ENCODE measurements around the gene TXNDC2.

TXNDC2 gene

DNA sequence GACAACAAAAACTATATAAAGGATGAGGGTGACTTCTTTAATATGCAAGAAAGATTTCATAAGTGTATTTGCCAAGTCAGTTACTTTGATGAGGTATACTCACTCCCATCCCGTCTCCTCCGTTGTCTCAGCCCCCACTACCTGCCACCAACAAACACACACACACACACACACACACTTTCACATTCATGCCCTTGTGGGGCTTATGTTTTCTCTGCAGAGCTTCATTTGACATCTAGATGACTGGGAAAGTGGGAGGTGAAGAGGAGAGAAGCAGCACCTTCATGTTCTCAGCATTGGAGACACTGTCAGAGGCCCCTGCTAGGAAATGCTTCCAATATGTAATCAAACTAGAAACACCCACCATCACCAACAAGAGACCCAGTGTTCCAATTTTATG, 22.5 kb upstream of the TXNDC2 start:
- Histone ChIP-seq H3K9me3 (ENCODE audit: control insufficient read depth, low read length) (no peaks in the 10 kb centered on the region), H3K4me3 (ENCODE audit: low read length) (no peak overlapping the region), H3K4me1 (ENCODE audit: control insufficient read depth, insufficient read depth, low read length) (peaks cover 4% of the 10 kb centered on the region), H3K36me3 (ENCODE audit: control insufficient read depth, insufficient read depth, low read length) (no peaks in the 10 kb centered on the region), H3K27me3 (ENCODE audit: control insufficient read depth, insufficient read depth, low read length) (no peaks in the 10 kb centered on the region), H3K9ac (ENCODE audit: low read length) (no peak overlapping the region)

DNA sequence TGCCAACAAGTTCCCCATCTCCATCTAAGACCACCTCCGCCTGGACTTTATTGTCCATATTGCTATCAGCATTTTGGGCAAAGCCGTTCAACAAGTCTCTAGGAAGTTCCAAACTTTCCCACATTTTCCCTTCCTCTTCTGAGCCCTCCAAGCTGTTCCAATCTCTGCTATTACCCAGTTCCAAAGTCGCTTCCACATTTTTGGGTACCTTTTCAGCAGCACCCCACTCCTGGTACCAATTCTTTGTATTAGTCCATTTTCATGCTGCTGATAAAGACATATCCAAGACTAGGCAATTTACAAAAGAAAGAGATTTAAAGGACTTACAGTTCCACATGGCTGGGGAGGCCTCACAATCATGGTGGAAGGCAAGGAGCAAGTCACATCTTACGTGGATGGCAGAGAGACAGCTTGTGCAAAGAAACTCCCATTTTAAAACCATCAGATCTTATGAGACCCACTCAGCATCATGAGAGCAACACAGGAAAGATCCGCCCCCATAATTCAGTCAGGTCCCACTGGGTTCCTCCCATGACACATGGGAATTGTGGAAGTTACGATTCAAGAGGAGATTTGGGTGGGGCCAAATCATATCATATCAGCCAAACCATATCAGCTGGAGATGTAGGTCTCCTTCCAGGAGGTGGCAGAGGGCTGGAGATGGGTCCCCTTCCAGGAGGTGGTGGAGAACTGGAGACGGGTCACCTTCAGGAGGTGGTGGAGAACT, 19.8 kb upstream of the TXNDC2 start:
- H3K4me1 ChIP-seq (ENCODE audit: control insufficient read depth, insufficient read depth, low read length) = peaks cover 27% of the 10 kb centered on the region

DNA sequence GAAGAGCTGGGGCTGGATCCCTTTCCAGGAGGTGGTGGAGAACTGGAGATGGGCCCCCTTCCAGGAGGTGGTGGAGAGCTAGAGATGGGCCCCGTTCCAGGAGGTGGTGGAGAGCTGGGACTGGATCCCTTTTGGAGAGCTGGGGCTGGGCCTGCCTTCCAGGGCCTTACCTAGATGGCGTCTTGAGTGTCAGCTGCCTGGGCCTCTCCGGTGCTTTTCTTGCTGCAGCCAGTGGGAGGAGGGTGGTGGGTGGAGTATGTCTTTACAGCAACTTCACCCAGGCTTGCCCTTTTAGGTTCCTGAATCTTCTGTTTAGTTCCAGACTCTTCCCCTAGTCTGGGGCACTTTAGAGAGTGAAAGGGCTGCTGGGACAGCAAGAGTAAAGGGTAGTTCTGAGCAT, 19.1 kb upstream of the TXNDC2 start:
- Histone ChIP-seq H3K4me3 (ENCODE audit: low read length) (no peak overlapping the region), H3K36me3 (ENCODE audit: control insufficient read depth, insufficient read depth, low read length) (no peaks in the 10 kb centered on the region), H3K27me3 (ENCODE audit: control insufficient read depth, insufficient read depth, low read length) (no peaks in the 10 kb centered on the region), H3K9ac (ENCODE audit: low read length) (no peak overlapping the region), H3K9me3 (ENCODE audit: control insufficient read depth, low read length) (no peaks in the 10 kb centered on the region), H3K4me1 (ENCODE audit: control insufficient read depth, insufficient read depth, low read length) (peaks cover 27% of the 10 kb centered on the region)

More for the DNA sequence above, 19.8 kb upstream of the TXNDC2 start:
- Histone ChIP-seq H3K9me3 (ENCODE audit: control insufficient read depth, low read length) (no peaks in the 10 kb centered on the region), H3K9ac (ENCODE audit: low read length) (no peak overlapping the region), H3K4me3 (ENCODE audit: low read length) (no peak overlapping the region), H3K36me3 (ENCODE audit: control insufficient read depth, insufficient read depth, low read length) (no peaks in the 10 kb centered on the region), H3K27me3 (ENCODE audit: control insufficient read depth, insufficient read depth, low read length) (no peaks in the 10 kb centered on the region)

DNA sequence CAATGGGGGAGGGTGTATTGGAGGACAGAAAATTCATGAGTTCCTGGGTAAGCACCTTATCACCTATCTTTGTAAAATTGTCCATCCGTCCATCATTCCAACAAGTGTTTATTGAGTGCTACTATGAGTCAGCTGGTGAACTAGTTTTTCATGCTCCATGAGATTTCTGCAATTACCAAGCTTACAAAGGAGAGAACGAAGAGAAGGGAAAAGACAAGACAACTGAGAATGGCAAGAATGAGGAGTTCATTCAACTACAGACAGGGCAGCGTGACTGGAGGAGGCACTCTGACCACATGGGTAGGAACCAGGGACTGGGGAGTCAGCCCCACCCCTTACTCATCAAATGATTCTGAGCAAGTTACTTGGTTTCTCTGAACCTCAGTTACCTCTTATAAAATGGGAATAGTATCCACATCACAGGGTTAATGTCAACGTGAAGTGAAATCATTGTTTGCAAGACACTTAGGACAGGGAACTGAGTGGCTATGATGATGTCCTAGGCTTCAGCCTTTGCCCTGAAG, 18.6 kb upstream of the TXNDC2 start:
- H3K9me3 ChIP-seq (ENCODE audit: control insufficient read depth, low read length) = no peaks in the 10 kb centered on the region

GRCh38 chr18:9868857-9869714, 16.7 kb upstream of the TXNDC2 start:
- Histone ChIP-seq H3K9ac (ENCODE audit: low read length) (no peak overlapping the region), H3K9me3 (ENCODE audit: control insufficient read depth, low read length) (no peaks in the 10 kb centered on the region), H3K4me3 (ENCODE audit: low read length) (no peak overlapping the region), H3K4me1 (ENCODE audit: control insufficient read depth, insufficient read depth, low read length) (peaks cover 27% of the 10 kb centered on the region), H3K27me3 (ENCODE audit: control insufficient read depth, insufficient read depth, low read length) (no peaks in the 10 kb centered on the region), H3K36me3 (ENCODE audit: control insufficient read depth, insufficient read depth, low read length) (no peaks in the 10 kb centered on the region)

More for the DNA sequence above, 18.6 kb upstream of the TXNDC2 start:
- H3K36me3 ChIP-seq (ENCODE audit: control insufficient read depth, insufficient read depth, low read length) = no peaks in the 10 kb centered on the region
- no peak overlapping the region for H3K4me3 ChIP-seq (ENCODE audit: low read length)
- no peak overlapping the region for H3K9ac ChIP-seq (ENCODE audit: low read length)
- peaks cover 27% of the 10 kb centered on the region for H3K4me1 ChIP-seq (ENCODE audit: control insufficient read depth, insufficient read depth, low read length)
- H3K27me3 ChIP-seq (ENCODE audit: control insufficient read depth, insufficient read depth, low read length) = no peaks in the 10 kb centered on the region

DNA sequence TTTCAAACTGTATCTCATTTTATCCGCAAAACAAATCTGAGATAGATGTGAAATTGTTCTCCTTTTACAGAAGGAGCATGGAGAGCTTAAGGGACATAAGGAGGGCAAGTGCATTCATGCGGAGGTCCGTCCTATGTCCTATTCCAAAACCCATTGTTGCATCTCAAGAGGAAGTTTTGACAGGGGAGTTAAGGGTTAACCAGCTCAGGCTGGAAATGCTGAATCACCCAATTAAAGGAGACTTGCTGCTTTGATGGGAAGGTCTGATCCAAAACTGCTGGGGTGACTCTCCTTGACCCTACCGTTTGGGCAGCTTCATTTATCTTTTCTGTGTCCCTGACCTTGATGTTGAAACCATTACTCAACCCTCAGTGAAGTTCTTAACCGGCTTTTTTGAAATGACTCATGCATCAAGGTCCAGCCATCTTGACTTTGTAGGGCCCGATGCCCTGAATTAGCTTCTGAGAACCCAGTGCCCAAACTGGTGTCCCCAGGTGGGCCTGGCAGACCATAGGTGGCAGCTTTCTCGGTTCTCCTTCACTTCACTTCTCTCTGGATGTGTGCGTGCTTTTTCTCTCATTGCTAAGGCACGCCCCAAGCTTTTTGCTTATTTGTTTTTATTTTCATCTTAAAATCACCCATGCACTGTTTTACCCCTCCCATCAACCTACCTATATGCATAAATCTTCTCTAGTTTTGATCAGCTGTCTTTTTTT, 15.9 kb upstream of the TXNDC2 start:
- Histone ChIP-seq H3K4me3 (ENCODE audit: low read length) (no peak overlapping the region), H3K36me3 (ENCODE audit: control insufficient read depth, insufficient read depth, low read length) (no peaks in the 10 kb centered on the region), H3K4me1 (ENCODE audit: control insufficient read depth, insufficient read depth, low read length) (peaks cover 27% of the 10 kb centered on the region), H3K9ac (ENCODE audit: low read length) (no peak overlapping the region), H3K9me3 (ENCODE audit: control insufficient read depth, low read length) (no peaks in the 10 kb centered on the region), H3K27me3 (ENCODE audit: control insufficient read depth, insufficient read depth, low read length) (no peaks in the 10 kb centered on the region)

DNA sequence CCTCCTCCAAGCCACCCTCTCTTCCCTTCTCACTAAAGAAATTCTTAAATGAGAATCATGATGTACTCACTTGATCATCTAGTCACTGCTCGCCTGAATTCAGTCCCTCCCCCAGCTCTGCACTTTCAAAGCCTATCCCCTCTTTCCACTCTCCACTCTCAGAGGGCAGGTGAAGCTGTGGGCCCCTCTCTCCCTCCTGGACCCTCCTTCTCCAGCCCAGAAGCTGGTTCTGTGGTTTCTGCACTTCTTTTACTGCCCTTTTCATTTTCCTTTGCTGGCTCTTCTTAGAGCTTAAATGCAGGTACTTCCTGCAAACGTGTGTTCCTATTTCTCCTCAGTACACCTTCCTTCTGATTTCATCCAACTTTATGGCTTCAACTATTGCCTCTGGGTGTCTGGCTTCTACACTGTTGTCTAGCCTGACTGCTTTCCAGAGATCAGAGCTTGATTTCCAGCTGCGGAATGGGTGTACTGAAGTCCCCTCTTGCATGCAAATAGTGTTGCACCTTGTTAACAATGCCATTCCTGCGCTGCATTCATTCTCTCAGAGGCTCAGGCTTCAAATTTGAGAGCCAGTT, 15.3 kb upstream of the TXNDC2 start:
- H3K9ac ChIP-seq (ENCODE audit: low read length) = no peak overlapping the region

DNA sequence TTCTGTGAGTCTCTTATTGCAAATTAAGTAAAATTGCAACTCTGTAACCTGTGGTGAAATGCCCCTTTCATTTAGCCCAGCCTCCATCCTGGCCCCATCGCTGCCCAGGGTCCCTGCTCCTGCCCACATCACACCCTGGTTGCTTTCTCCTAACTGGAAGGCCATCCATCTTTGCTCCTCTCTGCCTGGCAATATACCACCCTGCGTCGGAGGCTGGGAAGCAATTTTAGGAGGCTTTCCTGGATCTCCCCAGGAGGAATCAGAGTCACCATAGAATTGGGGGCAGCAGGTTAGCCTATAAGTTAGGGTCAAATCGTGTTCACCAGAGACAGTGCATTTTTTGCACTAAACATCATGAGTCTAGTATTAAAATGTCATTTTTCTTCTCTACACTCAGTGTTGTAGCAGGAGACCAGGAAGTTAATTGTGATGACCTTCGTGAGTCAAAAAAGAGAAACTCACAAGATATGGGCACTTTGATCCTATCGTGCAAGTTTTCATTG, 14.5 kb upstream of the TXNDC2 start:
- H3K27me3 ChIP-seq (ENCODE audit: control insufficient read depth, insufficient read depth, low read length) = no peaks in the 10 kb centered on the region
- H3K36me3 ChIP-seq (ENCODE audit: control insufficient read depth, insufficient read depth, low read length) = no peaks in the 10 kb centered on the region
- H3K9me3 ChIP-seq (ENCODE audit: control insufficient read depth, low read length) = no peaks in the 10 kb centered on the region
- no peak overlapping the region for H3K9ac ChIP-seq (ENCODE audit: low read length)
- H3K4me1 ChIP-seq (ENCODE audit: control insufficient read depth, insufficient read depth, low read length) = peaks cover 31% of the 10 kb centered on the region
- no peak overlapping the region for H3K4me3 ChIP-seq (ENCODE audit: low read length)

More for the DNA sequence above, 15.3 kb upstream of the TXNDC2 start:
- Histone ChIP-seq H3K27me3 (ENCODE audit: control insufficient read depth, insufficient read depth, low read length) (no peaks in the 10 kb centered on the region), H3K36me3 (ENCODE audit: control insufficient read depth, insufficient read depth, low read length) (no peaks in the 10 kb centered on the region), H3K4me3 (ENCODE audit: low read length) (no peak overlapping the region), H3K4me1 (ENCODE audit: control insufficient read depth, insufficient read depth, low read length) (peaks cover 27% of the 10 kb centered on the region), H3K9me3 (ENCODE audit: control insufficient read depth, low read length) (no peaks in the 10 kb centered on the region)

GRCh38 chr18:9872823-9873222, 12.9 kb upstream of the TXNDC2 start:
- Histone ChIP-seq H3K9me3 (ENCODE audit: control insufficient read depth, low read length) (no peaks in the 10 kb centered on the region), H3K4me1 (ENCODE audit: control insufficient read depth, insufficient read depth, low read length) (peaks cover 35% of the 10 kb centered on the region), H3K9ac (ENCODE audit: low read length) (no peak overlapping the region), H3K27me3 (ENCODE audit: control insufficient read depth, insufficient read depth, low read length) (no peaks in the 10 kb centered on the region), H3K36me3 (ENCODE audit: control insufficient read depth, insufficient read depth, low read length) (no peaks in the 10 kb centered on the region), H3K4me3 (ENCODE audit: low read length) (no peak overlapping the region)

DNA sequence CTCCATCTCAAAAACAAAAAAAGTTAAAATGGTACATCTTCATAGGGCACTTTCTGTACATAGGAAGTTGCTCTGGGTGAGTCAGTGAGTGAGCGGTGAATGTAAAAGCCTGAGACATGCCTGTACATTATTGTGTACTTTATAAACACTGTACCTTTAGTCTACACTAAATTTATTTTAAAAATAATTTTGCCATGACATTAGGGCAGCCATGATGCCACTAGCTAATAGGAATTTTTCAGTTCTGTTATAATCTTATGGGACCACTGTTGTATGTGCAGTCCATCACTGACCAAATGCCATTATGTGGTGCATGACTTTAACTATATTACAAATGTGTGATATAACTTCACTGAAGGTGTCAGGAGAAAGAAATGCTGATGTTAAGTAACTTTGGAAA, 11.0 kb upstream of the TXNDC2 start:
- H3K9me3 ChIP-seq (ENCODE audit: control insufficient read depth, low read length) = no peaks in the 10 kb centered on the region
- peaks cover 23% of the 10 kb centered on the region for H3K4me1 ChIP-seq (ENCODE audit: control insufficient read depth, insufficient read depth, low read length)
- H3K9ac ChIP-seq (ENCODE audit: low read length) = no peak overlapping the region
- H3K4me3 ChIP-seq (ENCODE audit: low read length) = no peak overlapping the region
- no peaks in the 10 kb centered on the region for H3K27me3 ChIP-seq (ENCODE audit: control insufficient read depth, insufficient read depth, low read length)
- H3K36me3 ChIP-seq (ENCODE audit: control insufficient read depth, insufficient read depth, low read length) = no peaks in the 10 kb centered on the region

GRCh38 chr18:9876212-9876866, 9.4 kb upstream of the TXNDC2 start:
- H3K27me3 ChIP-seq (ENCODE audit: control insufficient read depth, insufficient read depth, low read length) = no peaks in the 10 kb centered on the region
- no peaks in the 10 kb centered on the region for H3K9me3 ChIP-seq (ENCODE audit: control insufficient read depth, low read length)
- H3K4me3 ChIP-seq (ENCODE audit: low read length) = no peak overlapping the region
- H3K4me1 ChIP-seq (ENCODE audit: control insufficient read depth, insufficient read depth, low read length) = peaks cover 12% of the 10 kb centered on the region
- H3K9ac ChIP-seq (ENCODE audit: low read length) = no peak overlapping the region
- no peaks in the 10 kb centered on the region for H3K36me3 ChIP-seq (ENCODE audit: control insufficient read depth, insufficient read depth, low read length)

Measured in mucosa of stomach (tissue), 1 donor.